ENCODE results near the gene C3. TPM values are rescaled to one million over a fixed set of nuclear protein-coding genes. Genes with fewer than 3 reads are reported as not detected.

The C3 gene
- total and polyA plus RNA-seq, 2 of the 13 experiments (the other 11 are each of a cell fraction or from before 2014, with no cell fraction given) = 1,455 to 6,272 TPM

- TF ChIP-seq DBP (CRISPR knock-in tag; IDR thresholded peaks at IDR 0.05; ENCODE audit: not compliant biosample characterization) (no peak), BATF2 (CRISPR knock-in tag; IDR thresholded peaks at IDR 0.05) (no peak), SAP130 (CRISPR knock-in tag; IDR thresholded peaks at IDR 0.05; ENCODE audit: low read depth) (peak; percentile 32; the same call in 1 of the 2 replicates), MEIS1 (CRISPR knock-in tag; IDR thresholded peaks at IDR 0.05; ENCODE audit: borderline replicate concordance) (no peak), GMEB2 (CRISPR knock-in tag; IDR thresholded peaks at IDR 0.05; ENCODE audit: low read depth) (no peak), ZBTB38 (CRISPR knock-in tag; IDR thresholded peaks at IDR 0.05) (0 out of 2 replicates have a peak, but pooled peaks have one; percentile 12), REPIN1 (CRISPR knock-in tag; IDR thresholded peaks at IDR 0.05; ENCODE audit: borderline replicate concordance, low read depth) (no peak), NRL (CRISPR knock-in tag; IDR thresholded peaks at IDR 0.05; ENCODE audit: borderline replicate concordance) (no peak), ZNF275 (CRISPR knock-in tag; IDR thresholded peaks at IDR 0.05; ENCODE audit: borderline replicate concordance) (no peak), KMT2B (CRISPR knock-in tag; IDR thresholded peaks at IDR 0.05) (no peak), ZNF616 (CRISPR knock-in tag; IDR thresholded peaks at IDR 0.05; ENCODE audit: low read depth) (no peak), HOXA3 (CRISPR knock-in tag; IDR thresholded peaks at IDR 0.05) (no peak), ETV5 (CRISPR knock-in tag; IDR thresholded peaks at IDR 0.05; ENCODE audit: borderline replicate concordance) (peak; percentile 44; the same call in 1 of the 2 replicates), ZNF569 (CRISPR knock-in tag; IDR thresholded peaks at IDR 0.05; ENCODE audit: borderline replicate concordance) (no peak), ZNF512B (CRISPR knock-in tag; IDR thresholded peaks at IDR 0.05; ENCODE audit: borderline replicate concordance) (no peak), ZC3H4 (CRISPR knock-in tag; IDR thresholded peaks at IDR 0.05; ENCODE audit: borderline replicate concordance) (no peak), MED1 (CRISPR knock-in tag; IDR thresholded peaks at IDR 0.05) (no peak), FOXA1 (IDR thresholded peaks at IDR 0.05) (no peak), FOXA1 (CRISPR knock-in tag; IDR thresholded peaks at IDR 0.05) (no peak), KAT8 (CRISPR knock-in tag; IDR thresholded peaks at IDR 0.05) (no peak), ZNF225 (CRISPR knock-in tag; IDR thresholded peaks at IDR 0.05) (no peak), REXO4 (CRISPR knock-in tag; IDR thresholded peaks at IDR 0.05; ENCODE audit: borderline replicate concordance) (no peak), ZNF530 (CRISPR knock-in tag; IDR thresholded peaks at IDR 0.05; ENCODE audit: low read depth) (no peak), MYC (CRISPR knock-in tag; IDR thresholded peaks at IDR 0.05; ENCODE audit: borderline replicate concordance) (no peak)
These were observed 45.4 kb upstream of the C3 start (continued) for GRCh38 chr19:6765738-6766356.
